Muscle layer of colon (tissue), 2 donors: Measurements from ENCODE around the gene ABLIM2.
"Not testable (repeated sequence)": the region's sequence is repeated elsewhere in the genome, so short reads cannot be mapped to it uniquely, and the experiment has no call there.

Experiments
- H3K27ac ChIP-seq: one replicate; pipeline ENCODE4 v1.7.0; 2013; ENCODE audit warnings: low read depth, mild to moderate bottlenecking, low read length, moderate library complexity
- H3K27me3 ChIP-seq, 2 donors: one replicate each; pipeline ENCODE4 v1.7.0; 2013; ENCODE audit warnings: low read length in 2 of 2, mild to moderate bottlenecking in 2 of 2; ENCODE audit not compliant: insufficient read depth in 2 of 2, control insufficient read depth in 1 of 2
- H3K36me3 ChIP-seq: one replicate; pipeline ENCODE4 v1.7.0; 2013; ENCODE audit warnings: mild to moderate bottlenecking, low read length; ENCODE audit not compliant: insufficient read depth
- H3K4me1 ChIP-seq: one replicate; pipeline ENCODE4 v1.7.0; 2013; ENCODE audit warnings: mild to moderate bottlenecking, low read length; ENCODE audit not compliant: insufficient read depth
- H3K4me3 ChIP-seq, 2 donors: one replicate each; pipeline ENCODE4 v1.7.0; 2013; ENCODE audit warnings: low read length in 2 of 2, low read depth in 1 of 2, mild to moderate bottlenecking in 1 of 2, moderate library complexity in 1 of 2
- H3K9ac ChIP-seq: one replicate; pipeline ENCODE4 v1.7.0; 2013; ENCODE audit warnings: low read length
- H3K9me3 ChIP-seq: one replicate; pipeline ENCODE4 v1.7.0; 2013; ENCODE audit warnings: mild to moderate bottlenecking, low read length
- donor health status: abdominal sarcoma.
- donor health status: Adenocarcinoma of cecum.

Gene ABLIM2

DNA sequence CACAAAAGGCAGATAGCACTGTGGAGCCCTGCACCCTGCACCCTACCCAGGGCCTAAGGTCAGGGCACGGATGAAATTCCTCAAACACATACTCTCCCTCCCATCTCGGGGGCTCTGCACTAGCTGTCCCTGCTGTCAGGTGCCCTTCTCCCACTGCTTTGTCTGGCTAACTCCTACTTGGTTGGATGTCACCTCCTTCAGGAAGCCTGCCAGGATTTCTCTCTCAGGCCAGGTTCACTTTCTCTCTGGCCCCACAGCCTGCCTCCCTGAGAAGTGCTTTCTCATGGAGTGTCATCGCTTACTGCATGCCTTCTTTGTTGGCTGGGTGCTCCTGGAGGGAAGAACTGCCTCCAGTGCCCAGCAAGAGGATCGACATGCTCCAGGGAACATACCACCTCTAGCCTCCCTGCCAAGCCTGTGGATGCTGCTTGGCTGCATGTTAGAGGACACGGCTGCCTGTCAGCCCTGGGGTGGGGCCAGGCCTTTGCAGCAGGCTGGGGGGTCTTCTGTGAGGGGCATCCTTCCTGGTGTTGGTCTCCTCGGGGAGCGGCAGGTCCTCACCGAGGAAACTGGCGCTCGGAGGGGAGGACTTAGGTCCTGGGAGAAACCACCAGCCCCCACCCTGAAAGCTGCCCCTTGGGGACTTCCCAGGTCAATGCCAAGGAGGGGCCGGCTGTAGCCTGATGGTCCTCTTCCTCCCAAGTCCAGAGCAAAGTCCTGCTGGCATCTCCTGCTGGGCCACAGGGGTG lies 15.0 kb downstream of the ABLIM2 start:
- no peaks in the 10 kb centered on the region for H3K27me3 ChIP-seq
- H3K4me3 ChIP-seq: no peak overlapping the region
- H3K9me3 ChIP-seq: no peaks in the 10 kb centered on the region
- no peaks in the 10 kb centered on the region for H3K36me3 ChIP-seq
- H3K27ac ChIP-seq: no peak overlapping the region
- no peak overlapping the region for H3K9ac ChIP-seq
- peaks cover 12% of the 10 kb centered on the region for H3K4me1 ChIP-seq

- H3K36me3 ChIP-seq: no peaks in the 10 kb centered on the region
- H3K4me1 ChIP-seq: peaks cover 12% of the 10 kb centered on the region
- no peaks in the 10 kb centered on the region for H3K27me3 ChIP-seq
- H3K27ac ChIP-seq: no peak overlapping the region
- no peak overlapping the region for H3K4me3 ChIP-seq
- no peak overlapping the region for H3K9ac ChIP-seq
- no peaks in the 10 kb centered on the region for H3K9me3 ChIP-seq
Measured at GRCh38 chr4:8142556-8142955, 16.1 kb downstream of the ABLIM2 start.

GRCh38 chr4:8141935-8142334 lies 16.7 kb downstream of the ABLIM2 start:
- H3K4me1 ChIP-seq: peaks cover 12% of the 10 kb centered on the region
- H3K4me3 ChIP-seq: no peak overlapping the region
- no peak overlapping the region for H3K9ac ChIP-seq
- H3K36me3 ChIP-seq: no peaks in the 10 kb centered on the region
- no peak overlapping the region for H3K27ac ChIP-seq
- no peaks in the 10 kb centered on the region for H3K9me3 ChIP-seq
- H3K27me3 ChIP-seq: no peaks in the 10 kb centered on the region

- Histone ChIP-seq H3K4me1 (peaks cover 9% of the 10 kb centered on the region), H3K27ac (no peak overlapping the region), H3K27me3 (no peaks in the 10 kb centered on the region), H3K9me3 (no peaks in the 10 kb centered on the region), H3K9ac (no peak overlapping the region), H3K4me3 (no peak overlapping the region), H3K36me3 (no peaks in the 10 kb centered on the region)
Measured at GRCh38 chr4:8140915-8141314, 17.7 kb downstream of the ABLIM2 start.

DNA sequence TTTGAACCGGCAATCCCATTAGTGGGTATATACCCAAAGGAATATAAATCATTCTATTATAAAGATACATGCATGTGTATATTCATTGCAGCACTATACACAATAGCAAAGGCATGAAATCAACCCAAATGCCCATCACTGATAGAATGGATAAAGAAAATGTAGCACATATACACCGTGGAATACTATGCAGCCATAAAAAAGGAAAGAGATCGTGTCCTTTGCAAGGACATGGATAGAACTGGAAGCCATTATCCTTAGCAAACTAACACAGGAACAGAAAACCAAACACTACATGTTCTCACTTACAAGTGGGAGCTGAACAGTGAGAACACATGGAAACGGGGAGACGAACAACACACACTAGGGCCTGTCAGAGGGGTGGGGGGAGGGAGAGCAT lies 18.9 kb downstream of the ABLIM2 start:
- H3K27ac ChIP-seq, H3K4me1 ChIP-seq, H3K36me3 ChIP-seq, H3K9me3 ChIP-seq, H3K27me3 ChIP-seq, H3K4me3 ChIP-seq, H3K9ac ChIP-seq: not testable (repeated sequence)

DNA sequence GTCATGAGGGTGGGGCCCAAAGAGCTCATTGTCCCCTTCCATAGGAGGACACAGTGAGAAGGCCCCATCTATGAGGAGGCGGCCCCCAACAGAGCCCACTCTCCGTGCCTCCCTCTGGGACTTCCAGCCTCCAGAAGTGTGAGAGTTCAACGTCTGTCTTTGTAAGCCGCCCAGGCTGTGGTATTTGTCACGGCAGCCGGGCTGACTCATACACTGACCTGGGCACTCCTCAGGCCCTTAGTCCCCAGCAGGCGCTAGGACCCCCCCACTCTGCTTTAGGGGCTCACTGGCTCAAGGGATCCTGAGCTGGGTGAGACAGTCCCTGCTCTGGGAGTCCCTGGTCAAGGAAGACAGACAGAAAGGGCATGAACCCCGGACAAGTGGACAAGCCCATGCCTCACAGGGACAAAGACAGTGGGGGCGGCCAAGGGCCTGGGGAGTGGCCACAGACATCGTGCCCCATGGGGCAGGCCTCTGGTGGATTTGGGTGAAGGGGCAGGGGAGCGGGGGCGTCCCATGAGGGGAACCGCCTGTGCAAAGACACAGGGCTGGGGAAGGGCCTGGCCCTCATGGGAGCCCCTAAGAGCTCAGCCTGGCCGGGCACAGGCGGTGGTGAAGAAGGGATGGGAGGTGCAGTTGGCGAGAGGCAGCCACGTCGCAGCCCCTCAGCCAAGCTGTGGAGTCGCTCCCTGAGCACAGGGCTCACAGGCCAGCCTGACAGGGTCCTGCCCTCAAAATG lies 21.5 kb downstream of the ABLIM2 start:
- Histone ChIP-seq H3K27ac (no peak overlapping the region), H3K27me3 (no peaks in the 10 kb centered on the region), H3K9me3 (no peaks in the 10 kb centered on the region), H3K36me3 (no peaks in the 10 kb centered on the region), H3K4me3 (no peak overlapping the region), H3K9ac (no peak overlapping the region), H3K4me1 (no peaks in the 10 kb centered on the region)

DNA sequence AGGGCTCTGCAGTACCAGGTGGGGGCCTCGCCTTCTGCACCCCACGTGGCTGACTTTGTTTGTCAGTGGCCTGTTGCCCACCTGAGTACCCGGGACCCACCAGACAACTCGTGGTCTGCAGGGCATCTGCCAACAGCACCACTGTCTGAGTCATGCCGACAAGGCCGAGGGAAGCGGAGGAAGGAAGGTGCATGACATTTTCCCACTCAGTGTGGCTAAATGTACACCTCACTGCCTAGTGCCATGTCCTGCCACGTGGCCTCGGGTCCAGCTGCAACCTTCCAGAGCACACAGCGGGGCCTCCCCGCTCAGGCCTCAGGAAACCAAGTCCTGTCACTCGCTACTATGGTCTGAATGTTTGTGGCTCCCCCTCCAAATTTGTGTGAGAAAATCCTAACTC lies 22.1 kb downstream of the ABLIM2 start:
- Histone ChIP-seq H3K9me3 (no peaks in the 10 kb centered on the region), H3K4me1 (no peaks in the 10 kb centered on the region), H3K9ac (no peak overlapping the region), H3K27me3 (no peaks in the 10 kb centered on the region), H3K27ac (no peak overlapping the region), H3K4me3 (no peak overlapping the region), H3K36me3 (no peaks in the 10 kb centered on the region)

- Histone ChIP-seq H3K27me3 (no peaks in the 10 kb centered on the region), H3K9me3 (no peaks in the 10 kb centered on the region), H3K4me1 (no peaks in the 10 kb centered on the region), H3K9ac (no peak overlapping the region), H3K4me3 (no peak overlapping the region), H3K36me3 (no peaks in the 10 kb centered on the region), H3K27ac (no peak overlapping the region)
Measured at GRCh38 chr4:8135666-8136065, 22.9 kb downstream of the ABLIM2 start.

DNA sequence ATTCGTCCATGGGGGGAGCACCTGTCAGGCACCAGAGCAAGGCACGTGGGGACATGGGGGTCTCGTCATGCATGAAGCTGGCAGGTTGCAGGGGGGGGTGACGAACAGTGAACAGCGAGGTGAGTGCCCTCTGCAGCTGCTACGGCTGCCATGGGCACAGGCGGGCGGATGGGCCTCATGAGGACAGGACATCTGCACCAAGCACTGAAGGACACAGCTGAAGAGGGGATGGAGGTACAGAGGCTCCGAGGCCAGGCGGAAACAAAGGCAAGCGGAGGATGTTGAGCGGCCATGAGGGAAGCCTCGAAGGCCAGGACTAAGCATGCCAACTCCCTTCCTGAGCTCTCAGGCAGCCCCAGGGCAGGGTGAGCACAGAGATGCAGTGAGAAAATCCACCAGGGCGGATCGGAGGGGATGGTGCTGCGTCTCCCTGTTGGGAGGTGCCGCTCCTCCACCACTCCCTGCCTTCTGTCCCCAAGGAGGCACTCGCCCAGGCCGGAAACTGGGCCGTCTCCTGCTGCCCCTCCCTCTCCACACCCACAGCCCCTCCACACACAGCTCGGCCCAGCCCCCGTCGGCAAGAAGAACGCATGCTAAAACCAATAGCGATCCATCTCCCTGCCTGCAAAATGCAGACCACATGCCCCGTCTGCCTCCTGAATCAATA lies 24.6 kb downstream of the ABLIM2 start:
- H3K36me3 ChIP-seq: no peaks in the 10 kb centered on the region
- H3K9ac ChIP-seq: no peak overlapping the region
- H3K4me3 ChIP-seq: no peak overlapping the region
- H3K27me3 ChIP-seq: no peaks in the 10 kb centered on the region
- no peaks in the 10 kb centered on the region for H3K9me3 ChIP-seq
- no peak overlapping the region for H3K27ac ChIP-seq
- H3K4me1 ChIP-seq: no peaks in the 10 kb centered on the region

DNA sequence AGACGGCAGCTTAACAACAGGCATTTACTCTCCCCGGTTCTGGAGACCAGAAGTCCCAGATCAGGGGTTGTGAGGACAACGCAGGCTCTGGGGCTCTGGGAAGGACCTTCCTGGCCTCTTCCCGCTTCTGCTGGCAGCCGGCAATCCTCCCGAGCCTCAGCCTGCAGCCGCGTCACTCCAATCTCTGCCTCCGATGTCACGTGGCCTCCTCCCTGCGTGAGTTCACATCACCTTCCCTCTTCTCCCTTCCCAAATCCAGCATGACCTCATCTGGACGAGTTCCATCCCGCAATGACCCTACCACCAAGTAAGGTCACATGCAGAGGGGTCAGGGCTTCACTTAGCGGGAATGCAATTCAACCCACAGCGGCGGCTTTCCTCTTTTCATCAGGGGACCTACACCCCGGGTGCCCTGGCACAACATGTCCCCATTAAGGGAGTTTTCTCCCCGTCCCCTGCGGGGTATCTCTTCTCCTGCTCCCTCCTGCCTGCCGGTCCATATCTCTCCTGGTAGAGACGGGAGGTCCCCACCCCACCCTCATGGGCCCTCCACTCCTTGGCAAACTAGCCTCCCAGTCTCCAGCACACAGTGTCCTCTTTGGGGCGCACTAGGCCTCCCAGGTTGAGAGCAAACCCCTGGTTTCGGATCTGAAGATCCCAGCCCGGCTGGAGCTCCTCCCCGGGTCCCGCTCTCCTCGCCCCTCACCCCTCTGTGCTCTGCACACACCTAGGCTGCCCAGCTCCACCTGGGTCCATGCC lies 25.5 kb downstream of the ABLIM2 start:
- H3K9ac ChIP-seq: no peak overlapping the region
- no peaks in the 10 kb centered on the region for H3K9me3 ChIP-seq
- no peaks in the 10 kb centered on the region for H3K36me3 ChIP-seq
- no peak overlapping the region for H3K4me3 ChIP-seq
- no peaks in the 10 kb centered on the region for H3K27me3 ChIP-seq
- no peak overlapping the region for H3K27ac ChIP-seq
- no peaks in the 10 kb centered on the region for H3K4me1 ChIP-seq

DNA sequence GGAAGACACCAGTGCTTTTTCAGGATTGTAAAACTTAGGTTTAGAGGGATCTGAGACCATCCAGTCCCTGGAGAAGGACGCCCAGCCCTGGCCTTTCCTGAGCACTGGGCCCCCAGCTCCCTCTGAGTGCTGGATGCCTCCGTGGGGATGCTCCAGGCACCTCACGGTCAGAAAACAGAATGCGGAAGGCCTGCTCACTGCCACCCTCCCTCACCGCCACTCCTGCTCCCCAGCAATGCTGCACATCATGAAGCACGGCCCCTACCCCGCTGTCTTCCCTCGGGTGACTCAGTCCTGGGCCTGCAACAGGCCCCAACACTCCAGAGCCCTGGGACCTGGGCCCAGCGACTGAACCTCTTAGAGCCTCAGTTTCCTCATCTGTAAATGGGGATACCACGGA lies 26.2 kb downstream of the ABLIM2 start:
- Histone ChIP-seq H3K9ac (no peak overlapping the region), H3K4me1 (no peaks in the 10 kb centered on the region), H3K4me3 (no peak overlapping the region), H3K27me3 (no peaks in the 10 kb centered on the region), H3K9me3 (no peaks in the 10 kb centered on the region), H3K27ac (no peak overlapping the region), H3K36me3 (no peaks in the 10 kb centered on the region)
